Suprapubic skin (tissue), 4 donors: Measurements from ENCODE around the gene ERN1. TPM values are rescaled to one million over a fixed set of nuclear protein-coding genes. Genes with fewer than 3 reads are reported as not detected.

Source experiments
- DNase-seq, 2 donors: peaks; one replicate each; pipeline ENCODE4 v3.0.0-alpha.2; 2019; ENCODE audit warnings: low spot score in 2 of 2
- H3K27ac ChIP-seq: fragments of 200-600 bp; sonication (generic); one replicate; pipeline ENCODE4 v1.5.1; 2019
- H3K27me3 ChIP-seq: fragments of 200-600 bp; sonication (generic); one replicate; pipeline ENCODE4 v1.5.1; 2019
- H3K36me3 ChIP-seq: fragments of 200-600 bp; sonication (generic); one replicate; pipeline ENCODE4 v1.5.1; 2019
- H3K4me1 ChIP-seq: fragments of 200-600 bp; sonication (generic); one replicate; pipeline ENCODE4 v1.5.1; 2019
- H3K4me3 ChIP-seq: fragments of 200-600 bp; sonication (generic); one replicate; pipeline ENCODE4 v1.5.1; 2019; ENCODE audit warnings: mild to moderate bottlenecking
- H3K9me3 ChIP-seq: fragments of 200-600 bp; sonication (generic); one replicate; pipeline ENCODE4 v1.5.1; 2019
- EP300 ChIP-seq: sonication (generic); formaldehyde crosslinking; IDR thresholded peaks from one replicate; pipeline ENCODE4 v1.6.1; 2017; ENCODE audit warnings: antibody characterized with exemption
- POLR2A ChIP-seq, 2 donors: fragments of 450-650 bp; IDR thresholded peaks; one replicate each; pipeline ENCODE4 v1.6.1; 2017; ENCODE audit warnings: antibody characterized with exemption in 2 of 2, mild to moderate bottlenecking in 2 of 2, moderate library complexity in 2 of 2
- POLR2AphosphoS5 ChIP-seq, 3 donors: sonication (generic); formaldehyde crosslinking; IDR thresholded peaks; one replicate each; pipeline ENCODE4 v1.6.1; 2017; ENCODE audit warnings: antibody characterized with exemption in 3 of 3
- WGBS: methylation state at CpG from one replicate; pipeline ENCODE4 v1.1.5; 2018; 5-methylcytosine and 5-hydroxymethylcytosine counted together
- total RNA-seq, 4 donors: library from RNA; depleted of rRNA; stranded (reverse); fragments of >200 nt; gene quantifications; one replicate each; pipeline ENCODE4 v1.1.0, GENCODE V29; 2016
- TF ChIP-seq, protein P1 (sequence below), 2 donors: fragments of 200-600 bp in 1 of 2; fragments of 450-650 bp in 1 of 2; sonication (generic) in 1 of 2; IDR thresholded peaks; one replicate each; pipeline ENCODE4 v1.5.1; 2016 to 2019; ENCODE audit warnings: antibody characterized with exemption in 2 of 2, mild to moderate bottlenecking in 1 of 2, moderate library complexity in 1 of 2

ERN1 gene
- total RNA-seq, 4 donors from 2014 or later: 21.2 to 41.1 (median 35.1) TPM

GRCh38 chr17:64032081-64032480, 97.9 kb downstream of the ERN1 start:
- H3K4me3 ChIP-seq: no peak overlapping the region
- H3K4me1 ChIP-seq: no peaks in the 10 kb centered on the region
- no peak overlapping the region for H3K27ac ChIP-seq
- H3K36me3 ChIP-seq: no peaks in the 10 kb centered on the region
- 71% methylated on average over 4 of the region's 4 CpGs for whole genome bisulfite sequencing
- H3K9me3 ChIP-seq: no peaks in the 10 kb centered on the region
- peak in 1 of 2 donors; percentile 29 for DNase-seq
- TF ChIP-seq POLR2AphosphoS5 (IDR thresholded peaks at IDR 0.05) (no peak), EP300 (no peak), POLR2A (IDR thresholded peaks at IDR 0.05) (no peak)
- TF ChIP-seq, protein P1, sequence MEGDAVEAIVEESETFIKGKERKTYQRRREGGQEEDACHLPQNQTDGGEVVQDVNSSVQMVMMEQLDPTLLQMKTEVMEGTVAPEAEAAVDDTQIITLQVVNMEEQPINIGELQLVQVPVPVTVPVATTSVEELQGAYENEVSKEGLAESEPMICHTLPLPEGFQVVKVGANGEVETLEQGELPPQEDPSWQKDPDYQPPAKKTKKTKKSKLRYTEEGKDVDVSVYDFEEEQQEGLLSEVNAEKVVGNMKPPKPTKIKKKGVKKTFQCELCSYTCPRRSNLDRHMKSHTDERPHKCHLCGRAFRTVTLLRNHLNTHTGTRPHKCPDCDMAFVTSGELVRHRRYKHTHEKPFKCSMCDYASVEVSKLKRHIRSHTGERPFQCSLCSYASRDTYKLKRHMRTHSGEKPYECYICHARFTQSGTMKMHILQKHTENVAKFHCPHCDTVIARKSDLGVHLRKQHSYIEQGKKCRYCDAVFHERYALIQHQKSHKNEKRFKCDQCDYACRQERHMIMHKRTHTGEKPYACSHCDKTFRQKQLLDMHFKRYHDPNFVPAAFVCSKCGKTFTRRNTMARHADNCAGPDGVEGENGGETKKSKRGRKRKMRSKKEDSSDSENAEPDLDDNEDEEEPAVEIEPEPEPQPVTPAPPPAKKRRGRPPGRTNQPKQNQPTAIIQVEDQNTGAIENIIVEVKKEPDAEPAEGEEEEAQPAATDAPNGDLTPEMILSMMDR (IDR thresholded peaks at IDR 0.05): no peak
- H3K27me3 ChIP-seq: no peaks in the 10 kb centered on the region

GRCh38 chr17:64028874-64029464, 101.0 kb downstream of the ERN1 start:
- H3K36me3 ChIP-seq: no peaks in the 10 kb centered on the region
- no peaks in the 10 kb centered on the region for H3K27me3 ChIP-seq
- peak in 1 of 2 donors; percentile 71 for DNase-seq
- TF ChIP-seq, protein P1 (IDR thresholded peaks at IDR 0.05): peak; percentile 45 to 70
- no peak for TF ChIP-seq POLR2A (IDR thresholded peaks at IDR 0.05)
- WGBS: 19% methylated on average over 3 of the region's 3 CpGs
- H3K4me3 ChIP-seq: no peak overlapping the region
- peaks cover 11% of the 10 kb centered on the region for H3K4me1 ChIP-seq
- no peak overlapping the region for H3K27ac ChIP-seq
- H3K9me3 ChIP-seq: no peaks in the 10 kb centered on the region

GRCh38 chr17:64025732-64026294, 104.1 kb downstream of the ERN1 start:
- no peak for TF ChIP-seq EP300
- TF ChIP-seq POLR2AphosphoS5 (IDR thresholded peaks at IDR 0.05): no peak
- no peak for TF ChIP-seq POLR2A (IDR thresholded peaks at IDR 0.05)
- TF ChIP-seq, protein P1 (IDR thresholded peaks at IDR 0.05): peak; percentile 86 to 92
- whole genome bisulfite sequencing: 2% methylated on average over 10 of the region's 21 CpGs
- H3K9me3 ChIP-seq: no peaks in the 10 kb centered on the region
- no peaks in the 10 kb centered on the region for H3K36me3 ChIP-seq
- no peaks in the 10 kb centered on the region for H3K27me3 ChIP-seq
- peaks cover 11% of the 10 kb centered on the region for H3K4me1 ChIP-seq
- H3K4me3 ChIP-seq: peak overlapping the region; percentile 2
- no peak overlapping the region for H3K27ac ChIP-seq
- DNase-seq: peak; percentile 89 to 90

- TF ChIP-seq EP300: no peak
- no peak for TF ChIP-seq POLR2A (IDR thresholded peaks at IDR 0.05)
- no peak for TF ChIP-seq POLR2AphosphoS5 (IDR thresholded peaks at IDR 0.05)
- TF ChIP-seq, protein P1 (IDR thresholded peaks at IDR 0.05): no peak
- peak overlapping the region; percentile 2 for H3K4me3 ChIP-seq
- DNase-seq: peak; percentile 60 to 69
- H3K9me3 ChIP-seq: no peaks in the 10 kb centered on the region
- 61% methylated on average over 19 of the region's 19 CpGs for WGBS
- H3K27ac ChIP-seq: no peak overlapping the region
- H3K4me1 ChIP-seq: peaks cover 15% of the 10 kb centered on the region
- no peaks in the 10 kb centered on the region for H3K27me3 ChIP-seq
- H3K36me3 ChIP-seq: no peaks in the 10 kb centered on the region
Observed at GRCh38 chr17:64024781-64025731, 104.9 kb downstream of the ERN1 start.

- no peak overlapping the region for H3K27ac ChIP-seq
- TF ChIP-seq POLR2AphosphoS5 (IDR thresholded peaks at IDR 0.05): no peak
- TF ChIP-seq EP300: no peak
- TF ChIP-seq, protein P1 (IDR thresholded peaks at IDR 0.05): no peak
- TF ChIP-seq POLR2A (IDR thresholded peaks at IDR 0.05): no peak
- 75% methylated on average over 8 of the region's 8 CpGs for WGBS
- no peaks in the 10 kb centered on the region for H3K27me3 ChIP-seq
- H3K4me3 ChIP-seq: no peak overlapping the region
- no peaks in the 10 kb centered on the region for H3K9me3 ChIP-seq
- H3K4me1 ChIP-seq: peaks cover 18% of the 10 kb centered on the region
- peak in 1 of 2 donors; percentile 24 for DNase-seq
- no peaks in the 10 kb centered on the region for H3K36me3 ChIP-seq
Observed at GRCh38 chr17:64024215-64024654, 105.7 kb downstream of the ERN1 start.
